Measurements from ENCODE around the gene COMP. TPM values are rescaled to one million over a fixed set of nuclear protein-coding genes. Genes with fewer than 3 reads are reported as not detected.

Gene COMP
- total RNA-seq, 1 donor from 2014 or later = not detected

DNA sequence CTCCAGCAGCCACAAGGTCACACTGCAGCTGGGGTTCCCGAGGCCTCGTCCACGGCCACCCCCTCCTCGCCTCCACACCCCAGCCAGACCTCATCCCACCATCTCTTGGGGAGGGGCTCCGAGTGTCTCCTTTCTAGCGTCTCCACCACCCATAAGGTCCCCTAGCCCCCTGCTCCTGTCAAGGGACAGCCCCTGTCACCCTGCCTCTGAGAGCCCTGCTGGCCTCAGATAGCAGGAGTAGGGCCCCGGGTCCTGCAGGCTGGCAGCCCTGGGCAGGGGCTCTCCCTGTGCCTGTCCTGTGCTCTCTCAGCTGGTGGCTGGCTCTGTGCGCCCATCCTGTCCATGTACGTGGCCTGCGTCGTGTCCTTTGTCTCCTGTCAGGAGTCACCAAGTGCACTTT, 17.0 kb downstream of the COMP start:
- intact Hi-C loops (cut with DNase I) = no loop called here
- peak; percentile 22 for DNase-seq (ENCODE audit: missing footprints)
- ATAC-seq = no peak

DNA sequence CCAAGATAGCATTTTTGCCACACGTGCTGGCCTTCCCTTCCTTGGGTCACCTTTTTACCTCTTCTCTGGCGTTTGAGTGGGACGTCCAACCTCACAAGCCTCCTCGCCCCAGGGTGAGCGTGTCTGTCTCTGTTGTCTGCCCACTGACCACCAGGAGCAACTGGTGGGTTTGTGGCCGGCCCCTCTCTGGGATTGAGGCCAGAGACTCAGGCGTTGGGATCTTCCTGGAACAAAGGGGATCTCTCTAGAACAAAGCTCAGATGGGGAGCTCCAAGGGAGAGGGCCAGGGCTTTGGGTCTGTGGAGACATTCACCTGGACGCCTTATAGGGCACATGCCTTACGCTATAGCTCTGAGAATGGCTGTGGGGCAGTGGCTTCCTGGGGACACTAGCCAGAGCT, 17.4 kb downstream of the COMP start:
- ATAC-seq (no peak), DNase-seq (ENCODE audit: missing footprints) (peak; percentile 13)
- intact Hi-C loops (cut with DNase I) = no loop called here

DNA sequence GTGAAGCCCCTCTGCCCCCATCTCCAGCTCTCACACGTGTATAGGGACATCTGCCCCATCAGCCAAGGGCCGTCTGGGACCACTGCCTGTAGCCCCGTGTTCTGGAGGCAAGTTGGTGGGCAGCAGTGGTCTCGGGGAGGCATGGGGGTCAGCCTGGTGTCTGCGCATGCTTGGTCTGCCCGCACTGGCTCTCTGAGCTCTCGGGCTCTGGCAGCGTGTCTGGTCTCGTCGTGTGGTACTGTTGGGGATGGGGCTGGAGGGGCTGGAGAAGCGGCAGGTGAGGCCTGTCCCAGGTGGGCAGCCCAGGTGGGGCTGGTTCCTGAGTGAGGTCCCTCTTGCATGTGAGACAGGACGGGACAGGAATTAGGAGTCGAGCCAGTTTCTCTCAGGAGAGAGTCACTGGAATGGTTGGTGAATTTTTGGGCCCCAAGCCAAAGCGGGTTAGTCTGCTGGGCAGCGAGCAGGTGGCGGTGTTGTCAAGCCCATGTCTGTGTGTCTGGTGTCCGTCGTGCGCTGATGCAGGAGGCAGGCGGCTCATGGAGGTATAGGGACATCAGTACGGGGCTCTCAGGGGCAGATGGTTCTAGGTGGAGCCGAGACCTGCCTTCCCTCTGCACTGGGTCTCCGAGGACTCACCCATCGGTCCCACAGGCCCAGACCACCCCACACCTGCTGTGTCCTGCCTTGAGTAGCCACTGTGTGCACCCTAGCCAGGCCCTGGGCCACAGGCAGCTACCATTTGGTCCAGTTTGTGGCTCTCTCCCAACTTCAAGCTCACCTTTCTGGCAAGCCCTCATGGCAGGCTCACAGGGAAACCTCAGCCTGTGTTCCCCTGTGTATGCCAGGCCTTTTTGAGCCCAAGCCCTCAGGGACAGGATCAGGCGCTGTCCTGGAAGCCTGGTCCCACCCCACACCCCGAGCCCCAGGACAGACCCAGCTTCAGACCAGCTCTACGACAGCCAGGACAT, 18.2 kb downstream of the COMP start:
- no peak for ATAC-seq
- DNase-seq (ENCODE audit: missing footprints) = peak; percentile 45
- intact Hi-C loops (cut with DNase I) = no loop called here

DNA sequence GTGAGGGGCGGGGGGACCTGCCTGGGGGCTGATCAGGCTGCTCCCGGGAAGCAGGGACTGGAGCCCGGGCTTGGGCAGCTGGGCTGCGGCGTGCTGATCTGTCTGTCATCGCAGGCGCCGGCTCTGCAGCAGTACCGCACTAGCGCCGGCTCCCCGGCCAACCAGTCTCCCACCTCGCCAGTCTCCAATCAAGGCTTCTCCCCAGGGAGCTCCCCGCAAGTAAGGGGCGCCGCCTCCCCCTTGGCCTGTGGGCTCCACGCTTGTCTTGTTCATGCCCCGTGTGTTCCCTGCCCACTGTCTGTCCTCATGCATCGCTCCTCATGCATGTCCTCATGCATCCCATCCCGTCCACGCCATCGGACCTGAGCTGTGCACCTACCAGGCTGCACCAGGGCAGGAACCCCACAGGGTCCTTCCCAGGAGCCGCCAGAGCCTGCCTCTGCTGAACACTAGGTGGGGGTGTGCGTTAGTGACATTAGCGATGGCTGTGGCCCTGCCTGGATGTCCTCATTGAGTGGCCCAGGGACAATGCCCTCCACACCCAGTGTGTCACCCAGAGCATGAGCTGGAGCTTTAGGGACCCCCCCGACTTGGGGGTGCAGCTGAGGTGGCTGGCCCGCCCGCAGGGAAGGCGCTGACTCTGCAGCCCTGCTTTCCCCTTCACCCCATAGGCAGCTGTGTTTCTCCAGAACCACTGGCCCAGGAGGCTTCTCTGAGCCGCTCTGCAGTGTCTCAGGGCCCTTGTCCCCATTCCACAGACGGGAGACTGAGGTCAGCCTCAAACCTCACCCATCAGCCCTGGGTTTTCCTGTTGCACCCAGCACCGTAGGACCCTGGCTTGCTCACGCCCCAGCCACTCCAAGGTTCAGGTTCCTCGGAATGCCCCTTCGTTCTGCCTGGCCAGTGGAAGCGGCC, 19.5 kb downstream of the COMP start:
- no peak for ATAC-seq
- DNase-seq (ENCODE audit: missing footprints) = no peak

DNA sequence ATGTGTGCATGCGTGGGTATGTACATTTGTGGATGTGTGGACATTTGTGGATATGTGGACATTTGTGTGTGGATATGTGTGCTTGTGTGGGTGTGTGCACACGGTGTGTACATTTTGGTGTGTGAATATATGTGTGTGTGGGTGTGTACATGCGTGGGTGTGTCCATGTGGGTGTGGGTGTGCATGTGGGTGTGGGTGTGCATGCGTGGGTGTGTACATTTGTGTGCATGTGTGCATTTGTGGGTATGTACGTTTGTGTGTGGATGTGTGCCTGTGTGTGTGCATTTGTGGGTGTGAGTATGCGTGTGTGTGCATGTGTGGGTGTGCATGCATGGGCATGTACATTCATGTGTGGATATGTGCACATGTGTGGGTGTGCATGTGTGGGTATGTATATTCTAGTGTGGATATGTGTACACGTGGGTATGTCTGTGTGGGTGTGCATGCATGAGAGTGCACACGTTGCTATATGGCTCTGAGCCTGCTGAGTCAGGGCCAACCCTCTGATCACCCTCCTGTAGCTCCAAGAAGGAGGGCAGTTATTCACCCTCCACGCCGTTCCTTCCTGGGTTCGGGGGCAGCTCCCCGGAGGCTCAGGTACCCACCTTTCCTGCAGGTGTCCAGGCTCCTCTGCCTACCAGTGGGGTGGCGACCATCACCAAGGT, 20.3 kb downstream of the COMP start:
- ATAC-seq (no peak), DNase-seq (ENCODE audit: missing footprints) (no peak)
- intact Hi-C loops (cut with DNase I) = no loop called here

More for the DNA sequence above, 19.5 kb downstream of the COMP start:
- intact Hi-C loops (cut with DNase I) = no loop called here

DNA sequence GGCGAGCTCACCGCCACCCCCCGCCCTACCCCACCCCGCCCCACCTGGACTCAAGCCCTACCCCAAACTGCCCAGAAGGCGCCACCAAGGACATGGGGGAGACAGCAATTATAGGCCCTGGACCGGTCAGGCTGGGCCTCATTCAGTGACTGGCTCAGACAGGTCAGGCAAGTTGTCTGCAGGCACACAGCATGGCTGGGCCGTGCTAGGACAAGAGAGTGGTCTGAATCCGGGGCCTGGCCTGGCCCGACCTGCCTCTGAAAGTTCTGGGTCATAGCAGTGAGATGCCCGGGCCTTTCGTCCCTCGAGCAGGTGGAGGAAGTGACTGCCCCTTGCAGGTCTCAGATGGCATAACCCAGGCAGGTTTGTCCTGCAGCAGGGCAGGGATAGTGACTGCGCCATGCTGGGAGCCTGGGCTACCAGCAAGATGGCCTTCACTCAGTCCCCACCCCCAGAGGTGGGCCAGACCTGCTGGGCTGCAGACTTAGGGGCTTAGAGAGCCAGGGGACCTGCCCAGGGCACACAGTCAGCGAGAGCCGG, 21.0 kb downstream of the COMP start:
- ATAC-seq (no peak), DNase-seq (ENCODE audit: missing footprints) (no peak)
- intact Hi-C loops (cut with DNase I) = no loop called here

DNA sequence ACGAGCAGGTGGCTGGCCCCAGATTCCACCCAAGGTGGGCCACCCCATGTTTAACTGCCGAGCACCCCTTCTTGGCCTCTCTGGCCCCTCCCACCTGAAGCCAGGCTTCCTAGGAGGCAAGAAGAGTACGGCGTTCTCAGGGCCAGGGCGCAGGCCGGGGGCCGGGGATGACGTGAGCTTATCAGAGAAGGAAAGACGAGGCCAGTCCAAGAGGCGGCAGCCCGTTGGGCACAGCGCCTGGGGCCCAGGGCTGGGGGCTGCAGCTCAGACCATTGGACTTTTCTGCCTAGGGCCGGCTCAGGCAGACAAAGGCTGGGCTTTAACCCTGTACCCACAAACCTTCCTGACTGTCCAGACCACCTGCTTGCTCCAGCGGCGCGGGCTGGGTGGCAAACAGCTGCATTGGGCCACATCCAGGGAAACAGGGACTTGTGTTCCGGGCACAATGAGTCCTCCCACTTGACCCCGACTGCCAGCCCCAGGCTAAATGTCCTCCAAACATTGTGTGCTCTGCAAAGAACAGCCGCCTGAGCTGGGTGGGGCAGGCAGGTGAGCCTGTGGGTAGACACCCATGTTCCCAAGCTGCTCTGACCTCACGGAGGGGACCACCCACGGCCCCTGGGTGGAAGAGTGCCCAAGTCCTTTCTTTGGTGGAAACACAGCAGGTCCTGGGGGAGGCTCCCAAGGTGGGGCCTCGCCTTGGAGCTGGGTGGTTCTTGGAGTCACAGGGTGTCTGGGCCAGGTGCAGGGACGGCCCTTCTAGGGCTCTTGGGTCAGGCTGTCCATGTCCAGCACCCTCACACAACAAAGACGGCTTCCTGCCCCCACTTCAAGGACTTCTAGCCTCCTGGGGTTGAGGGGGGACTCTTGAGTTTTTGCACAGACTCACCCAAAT, 21.9 kb downstream of the COMP start:
- intact Hi-C loops (cut with DNase I) = no loop called here
- DNase-seq (ENCODE audit: missing footprints) = no peak
- ATAC-seq = no peak

DNA sequence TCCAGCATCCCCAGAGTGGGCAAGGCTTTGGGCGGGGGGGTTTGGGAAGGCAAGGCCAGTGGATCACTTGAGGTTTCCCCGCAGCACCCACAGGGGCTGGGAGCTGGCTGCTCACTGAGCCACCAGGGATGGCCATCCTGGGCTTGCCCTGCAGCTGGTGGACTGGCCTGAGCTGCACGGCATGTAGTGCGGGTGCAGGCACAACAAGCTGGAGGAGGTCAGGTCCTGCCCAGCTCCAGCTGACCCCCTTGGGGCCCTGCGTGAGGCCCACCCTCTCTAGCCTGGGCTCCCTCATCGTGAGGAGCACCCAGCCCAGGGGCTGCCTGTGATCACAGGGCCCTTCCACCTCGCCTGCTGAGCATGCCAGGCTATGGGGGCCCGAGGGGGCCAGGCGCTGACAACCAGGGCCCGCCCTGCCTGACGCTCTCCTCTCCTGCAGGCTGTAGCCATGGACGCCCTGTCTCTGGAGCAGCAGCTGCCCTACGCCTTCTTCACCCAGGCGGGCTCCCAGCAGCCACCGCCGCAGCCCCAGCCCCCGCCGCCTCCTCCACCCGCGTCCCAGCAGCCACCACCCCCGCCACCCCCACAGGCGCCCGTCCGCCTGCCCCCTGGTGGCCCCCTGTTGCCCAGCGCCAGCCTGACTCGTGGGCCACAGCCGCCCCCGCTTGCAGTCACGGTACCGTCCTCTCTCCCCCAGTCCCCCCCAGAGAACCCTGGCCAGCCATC, 22.9 kb downstream of the COMP start:
- ATAC-seq (no peak), DNase-seq (ENCODE audit: missing footprints) (no peak)
- intact Hi-C loops (cut with DNase I) = no loop called here

DNA sequence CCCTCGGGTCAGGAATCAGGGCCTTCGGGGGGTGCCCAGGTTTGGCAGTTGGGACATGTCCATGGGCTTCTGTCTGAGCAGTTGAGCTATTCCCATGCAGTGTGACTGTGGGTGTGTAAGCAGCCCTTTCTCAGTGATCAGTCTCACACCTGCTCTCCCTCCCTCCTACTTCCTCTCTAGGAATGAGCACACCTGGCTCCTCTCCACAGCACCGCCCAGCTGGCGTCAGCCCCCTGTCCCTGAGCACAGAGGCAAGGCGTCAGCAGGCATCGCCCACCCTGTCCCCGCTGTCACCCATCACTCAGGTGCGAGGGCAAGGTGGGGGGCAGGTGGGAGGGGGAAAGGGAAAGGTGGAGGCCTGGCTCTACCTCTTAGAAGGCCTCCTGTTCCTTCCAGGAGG, 25.9 kb downstream of the COMP start:
- DNase-seq (ENCODE audit: missing footprints) = no peak

DNA sequence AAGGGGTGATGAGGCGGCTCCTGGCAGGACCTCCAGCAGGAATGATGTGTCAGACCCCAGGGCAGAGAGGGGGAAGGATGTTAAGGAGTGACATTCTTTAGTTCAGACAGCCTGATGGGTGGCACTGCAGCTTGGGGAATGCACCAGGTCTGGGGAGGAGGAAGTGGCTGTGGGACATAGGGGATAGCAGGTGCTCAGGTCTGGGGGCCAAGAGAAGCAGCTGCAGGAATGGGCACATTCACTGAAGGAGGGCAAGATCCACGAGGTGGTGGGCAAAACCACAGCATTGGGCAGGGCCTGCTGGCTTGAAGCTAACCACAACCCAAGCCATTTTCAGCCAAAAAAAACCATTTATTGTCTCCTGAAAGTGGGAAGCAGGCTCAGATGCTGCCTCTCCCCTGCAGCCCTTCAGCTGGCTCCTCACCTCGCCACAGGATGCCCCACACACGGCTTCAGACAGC, 26.5 kb downstream of the COMP start:
- intact Hi-C loops (cut with DNase I) = no loop called here
- DNase-seq (ENCODE audit: missing footprints) = no peak
- no peak for ATAC-seq

More for the DNA sequence above, 25.9 kb downstream of the COMP start:
- intact Hi-C loops (cut with DNase I) = no loop called here
- ATAC-seq = no peak

DNA sequence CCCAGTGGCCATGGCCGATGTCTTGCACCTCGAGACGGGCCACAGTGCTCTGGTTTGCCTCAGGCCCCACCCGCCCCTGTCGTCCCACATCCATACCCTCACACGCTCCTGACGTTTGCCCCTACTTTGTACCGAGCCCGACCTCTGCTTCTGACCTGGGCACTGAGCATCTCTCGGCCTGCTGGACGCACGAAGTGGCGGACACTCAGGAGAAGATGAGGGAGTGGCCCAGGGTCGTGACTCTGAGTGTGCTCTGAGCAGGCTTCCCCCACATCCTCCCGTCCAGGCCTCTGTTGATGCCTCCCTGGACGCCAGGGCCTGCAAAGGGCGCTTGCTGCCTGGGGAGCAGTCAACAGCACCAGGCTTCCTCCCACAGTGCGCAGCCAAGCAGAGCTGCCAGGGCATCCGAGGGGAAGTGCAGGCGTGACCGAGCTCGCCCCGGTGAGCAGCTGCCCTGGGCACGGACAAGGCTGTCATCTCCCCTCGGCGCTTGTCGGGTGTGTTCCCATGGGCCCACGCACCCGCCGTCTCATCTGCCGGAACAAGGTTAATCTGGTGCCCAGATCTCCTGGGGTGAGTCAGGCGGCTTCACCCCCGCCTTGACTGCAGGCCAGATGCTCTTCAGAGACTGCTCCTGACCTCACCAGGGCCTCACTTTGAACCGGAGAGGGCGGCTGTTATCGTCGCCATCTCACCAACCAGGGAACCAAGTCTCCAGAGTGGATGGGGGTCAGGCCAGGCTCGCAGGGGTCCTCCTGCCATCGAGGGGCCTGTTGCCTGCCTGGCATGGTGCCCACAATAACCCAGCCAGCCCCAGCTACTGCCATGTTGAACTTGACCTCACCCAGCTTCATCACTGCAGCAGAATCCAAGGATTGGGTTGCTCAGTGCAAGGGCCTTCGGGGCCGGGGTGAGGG, 27.2 kb downstream of the COMP start:
- DNase-seq (ENCODE audit: missing footprints) = no peak
- no peak for ATAC-seq
- intact Hi-C loops (cut with DNase I) = no loop called here

DNA sequence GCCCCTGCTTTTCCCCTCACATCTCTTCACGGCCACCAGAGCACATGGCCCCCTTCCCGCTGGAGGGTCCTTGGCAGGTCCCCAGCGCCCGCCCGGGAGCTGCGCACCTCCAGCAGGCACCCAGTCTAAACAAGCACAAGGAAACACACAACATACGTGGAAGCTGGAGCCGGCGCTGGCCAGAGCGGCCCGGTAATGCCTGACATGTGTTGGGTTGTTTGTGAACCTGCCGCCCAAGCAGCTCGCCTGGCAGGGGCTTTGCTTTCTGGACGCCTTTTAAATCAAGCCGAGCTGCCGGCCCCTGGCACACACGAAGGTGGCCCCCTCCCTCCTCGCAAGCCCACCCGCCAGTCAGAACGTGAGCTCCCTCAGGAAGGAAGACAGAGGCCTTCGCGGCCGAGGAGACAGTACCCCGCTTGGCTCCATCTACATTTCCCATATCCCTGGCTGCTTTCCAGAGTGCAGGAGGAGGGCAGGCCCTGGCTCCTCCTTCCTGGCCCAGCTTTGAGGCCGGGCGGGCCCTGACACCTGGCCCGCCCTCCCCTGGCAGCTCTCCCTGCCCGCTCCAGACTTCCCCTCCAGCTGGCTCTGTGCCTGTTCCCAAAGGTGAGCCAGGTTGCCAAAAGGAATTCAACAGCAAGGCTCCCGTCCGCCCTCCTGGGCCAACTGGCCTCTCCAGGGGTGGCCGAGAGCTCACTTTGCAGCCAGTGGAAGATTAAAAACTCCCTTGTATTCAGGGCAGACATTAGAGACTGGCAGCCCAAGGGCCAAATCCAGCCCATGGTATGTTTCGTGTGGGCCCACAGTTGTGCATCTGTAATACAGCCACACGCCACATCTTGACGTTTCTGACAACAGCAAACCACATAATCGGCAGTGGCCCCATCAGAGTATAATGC, 28.7 kb downstream of the COMP start:
- intact Hi-C loops (cut with DNase I) = no loop called here
- DNase-seq (ENCODE audit: missing footprints) (peak; percentile 82), ATAC-seq (peak; percentile 83)

DNA sequence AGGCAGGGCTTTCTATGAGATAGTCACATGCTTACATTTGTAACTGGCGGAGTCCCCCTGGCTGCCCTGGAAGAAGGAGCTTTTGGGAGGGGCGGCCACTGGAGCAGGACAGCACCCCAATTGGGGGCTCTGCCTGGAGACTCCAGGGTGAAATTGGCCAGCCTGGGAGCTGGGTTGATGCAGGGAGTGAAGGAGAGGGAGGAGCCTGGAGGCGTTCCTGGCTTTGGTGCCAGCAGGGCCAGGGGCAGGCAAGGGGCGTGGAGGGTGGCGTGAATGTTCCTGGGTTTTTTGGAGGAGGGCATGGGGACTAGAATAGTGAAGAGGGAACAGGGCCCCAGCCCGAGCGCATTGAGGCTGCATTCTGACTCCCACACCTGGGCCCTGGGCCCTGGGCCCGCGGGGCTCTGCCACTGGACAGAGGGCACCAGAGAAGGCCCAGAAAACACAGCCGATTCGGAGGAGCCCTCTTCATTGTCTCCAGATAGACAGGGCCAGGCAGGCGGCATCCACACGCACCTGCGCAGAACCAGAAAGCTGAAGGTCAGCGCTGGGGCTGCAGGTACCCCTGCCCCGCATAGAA, 29.5 kb downstream of the COMP start:
- DNase-seq (ENCODE audit: missing footprints) = no peak
- intact Hi-C loops (cut with DNase I) = no loop called here
- ATAC-seq = no peak

DNA sequence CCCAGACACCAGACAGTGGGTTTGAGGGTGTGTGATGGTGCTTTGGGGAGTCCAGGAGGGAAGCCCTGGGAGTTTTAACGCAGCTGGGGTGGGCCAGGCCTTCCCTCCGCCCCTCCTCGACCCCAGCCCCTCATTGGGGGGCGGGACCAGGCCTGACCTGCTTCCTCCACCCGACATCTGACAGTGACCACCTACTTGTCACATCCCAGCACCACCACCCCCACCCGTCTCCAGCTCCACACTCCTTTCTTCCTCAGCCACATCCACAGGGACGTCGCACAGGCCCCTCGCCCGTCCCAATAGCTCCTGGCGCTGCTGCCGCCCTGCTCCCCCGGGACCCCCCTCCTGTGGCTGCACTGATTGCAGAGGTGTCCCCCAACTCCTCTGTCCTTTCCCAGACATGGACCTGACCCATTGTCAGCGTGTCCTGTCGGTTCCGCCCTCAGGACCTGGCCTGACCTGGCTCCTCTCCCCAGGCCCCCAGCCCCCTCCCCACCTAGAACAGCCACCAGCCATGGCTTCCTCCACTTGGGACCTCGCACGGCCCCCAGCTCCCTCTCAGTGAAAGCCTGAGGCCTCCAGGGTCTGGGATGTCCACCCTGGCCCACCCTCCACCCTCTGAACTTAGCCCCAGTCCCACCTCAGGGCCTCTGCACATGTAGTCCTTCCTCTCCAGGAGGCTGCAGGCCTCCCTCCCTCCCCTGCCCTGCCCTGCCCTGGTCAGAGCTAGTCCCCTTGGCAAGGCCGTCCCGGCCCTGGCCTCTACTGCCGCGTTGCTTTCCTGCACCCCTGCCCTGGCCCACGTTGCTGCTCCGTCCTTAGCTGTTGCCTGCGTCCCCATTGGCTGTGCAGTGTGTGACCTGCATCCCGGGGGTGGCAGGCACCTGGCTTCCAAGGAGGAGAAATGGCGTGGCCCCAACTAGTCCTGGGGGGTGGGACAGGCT, 30.4 kb downstream of the COMP start:
- DNase-seq (ENCODE audit: missing footprints) = no peak
- intact Hi-C loops (cut with DNase I) = no loop called here
- no peak for ATAC-seq

Measured in Right ventricle myocardium inferior (tissue), 1 donor.